NB4 (cell line): ENCODE measurements around the gene NR4A2.

Experiments used
- DNase-seq: peaks from one replicate; pipeline ENCODE4 v3.0.0; 2010; ENCODE audit warnings: low read depth
- H3K4me3 ChIP-seq: one replicate; pipeline ENCODE4 v1.5.1; 2011; ENCODE audit warnings: mild to moderate bottlenecking, low read depth, low read length, moderate library complexity
- MYC ChIP-seq: IDR thresholded peaks from 2 replicates; pipeline ENCODE4 v1.6.1; 2011; ENCODE audit warnings: low read depth, low read length
- POLR2A ChIP-seq: IDR thresholded peaks from 2 replicates; pipeline ENCODE4 v1.6.1; 2011; ENCODE audit warnings: mild to moderate bottlenecking; ENCODE audit not compliant: insufficient read length; ENCODE audit errors: extremely low read depth
- TF ChIP-seq, protein P1 (sequence below): IDR thresholded peaks from 2 replicates; pipeline ENCODE4 v1.6.1; 2011; ENCODE audit warnings: low read depth, low read length
- TF ChIP-seq, protein P2 (sequence below): IDR thresholded peaks from one replicate; pipeline ENCODE4 v1.5.1; 2012; ENCODE audit warnings: low read depth, low read length

The NR4A2 gene

DNA sequence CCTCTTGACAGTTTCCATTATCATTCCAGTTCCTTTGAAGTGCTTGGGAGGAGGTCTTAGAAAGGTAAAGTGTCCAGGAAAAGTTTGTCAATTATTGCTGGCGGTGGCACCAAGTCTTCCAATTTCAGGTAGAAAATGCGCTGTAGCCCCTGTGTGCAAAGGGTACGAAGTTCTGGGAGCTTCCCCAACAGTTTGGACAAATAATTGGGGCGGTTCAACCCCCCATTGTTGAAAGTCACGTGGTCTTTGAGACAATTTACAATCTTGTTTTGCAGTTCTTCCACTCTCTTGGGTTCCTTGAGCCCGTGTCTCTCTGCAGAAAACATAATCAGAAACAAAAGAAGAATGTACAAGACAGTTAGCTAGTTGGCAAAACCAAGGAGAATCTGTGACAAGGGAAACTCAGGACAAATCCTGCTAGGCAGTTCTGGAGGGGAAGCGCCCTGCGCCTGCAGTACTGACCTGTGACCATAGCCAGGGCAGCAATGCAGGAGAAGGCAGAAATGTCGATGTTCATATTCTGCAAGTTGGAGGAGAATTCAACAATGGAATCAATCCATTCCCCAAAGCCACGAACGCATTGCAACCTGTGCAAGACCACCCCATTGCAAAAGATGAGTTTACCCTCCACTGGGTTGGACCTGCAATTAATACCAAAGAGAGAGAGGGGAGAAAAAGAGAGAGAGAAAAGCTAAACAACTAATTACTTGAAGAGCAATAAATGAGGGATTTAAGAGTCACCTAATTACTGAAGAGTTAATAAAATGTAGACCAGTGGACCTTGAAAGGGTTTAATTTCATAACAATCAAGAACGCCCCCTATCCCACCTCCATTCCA lies 6.6 kb downstream of the NR4A2 start:
- TF ChIP-seq, protein P1, sequence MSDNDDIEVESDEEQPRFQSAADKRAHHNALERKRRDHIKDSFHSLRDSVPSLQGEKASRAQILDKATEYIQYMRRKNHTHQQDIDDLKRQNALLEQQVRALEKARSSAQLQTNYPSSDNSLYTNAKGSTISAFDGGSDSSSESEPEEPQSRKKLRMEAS = no peak
- TF ChIP-seq POLR2A = no peak
- TF ChIP-seq, protein P2, sequence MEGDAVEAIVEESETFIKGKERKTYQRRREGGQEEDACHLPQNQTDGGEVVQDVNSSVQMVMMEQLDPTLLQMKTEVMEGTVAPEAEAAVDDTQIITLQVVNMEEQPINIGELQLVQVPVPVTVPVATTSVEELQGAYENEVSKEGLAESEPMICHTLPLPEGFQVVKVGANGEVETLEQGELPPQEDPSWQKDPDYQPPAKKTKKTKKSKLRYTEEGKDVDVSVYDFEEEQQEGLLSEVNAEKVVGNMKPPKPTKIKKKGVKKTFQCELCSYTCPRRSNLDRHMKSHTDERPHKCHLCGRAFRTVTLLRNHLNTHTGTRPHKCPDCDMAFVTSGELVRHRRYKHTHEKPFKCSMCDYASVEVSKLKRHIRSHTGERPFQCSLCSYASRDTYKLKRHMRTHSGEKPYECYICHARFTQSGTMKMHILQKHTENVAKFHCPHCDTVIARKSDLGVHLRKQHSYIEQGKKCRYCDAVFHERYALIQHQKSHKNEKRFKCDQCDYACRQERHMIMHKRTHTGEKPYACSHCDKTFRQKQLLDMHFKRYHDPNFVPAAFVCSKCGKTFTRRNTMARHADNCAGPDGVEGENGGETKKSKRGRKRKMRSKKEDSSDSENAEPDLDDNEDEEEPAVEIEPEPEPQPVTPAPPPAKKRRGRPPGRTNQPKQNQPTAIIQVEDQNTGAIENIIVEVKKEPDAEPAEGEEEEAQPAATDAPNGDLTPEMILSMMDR = no peak
- no peak for TF ChIP-seq MYC
- no peak for DNase-seq
- H3K4me3 ChIP-seq = no peak overlapping the region

DNA sequence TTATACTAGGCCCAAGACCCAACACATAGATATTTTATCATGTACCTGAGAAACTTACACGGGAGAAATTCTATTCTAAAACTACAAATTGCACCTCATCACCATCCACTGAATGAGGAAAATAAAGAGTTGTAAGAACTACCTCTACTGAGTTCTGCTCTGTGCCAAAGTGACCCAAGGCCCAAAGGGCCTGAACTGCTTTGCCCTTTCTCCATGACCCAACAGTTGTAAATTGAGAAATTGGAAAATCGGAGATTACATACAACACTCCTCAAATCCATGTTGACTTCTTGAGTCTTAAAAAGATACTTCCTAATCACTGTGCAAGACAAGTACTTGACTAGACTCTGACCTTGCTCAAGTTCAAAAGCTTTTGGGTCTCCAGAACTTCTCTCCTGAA lies 8.8 kb downstream of the NR4A2 start:
- TF ChIP-seq POLR2A (no peak), MYC (no peak)
- TF ChIP-seq, protein P2 = no peak
- TF ChIP-seq, protein P1 = no peak
- DNase-seq = no peak
- H3K4me3 ChIP-seq = no peak overlapping the region

DNA sequence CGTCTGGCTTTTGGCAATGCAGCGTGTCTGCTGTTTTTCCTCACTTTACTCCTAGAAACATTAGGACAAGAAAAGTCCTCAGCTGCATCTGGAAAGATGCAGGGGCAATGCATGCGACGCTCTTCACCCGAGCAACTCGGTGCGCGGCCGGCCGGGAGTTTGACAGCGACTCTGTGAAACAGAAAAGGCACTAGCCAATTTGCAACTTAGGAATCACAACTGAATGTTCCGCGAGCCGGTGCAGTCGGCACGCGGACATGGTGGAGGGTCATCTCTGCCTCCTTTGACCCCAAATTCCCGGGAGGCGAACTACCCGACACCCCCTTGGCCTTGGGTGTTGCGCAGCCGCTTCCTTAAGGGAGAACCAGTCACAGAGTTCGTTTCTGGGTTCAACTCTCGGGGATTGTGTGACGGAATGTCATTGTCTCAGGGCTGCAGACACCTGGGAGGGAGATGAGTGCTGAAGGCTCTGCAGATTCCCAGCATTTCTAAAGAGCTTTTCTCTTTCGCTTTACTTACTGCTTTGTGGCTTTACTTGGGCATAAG lies 9.8 kb downstream of the NR4A2 start:
- no peak for DNase-seq
- TF ChIP-seq MYC = no peak
- no peak overlapping the region for H3K4me3 ChIP-seq

DNA sequence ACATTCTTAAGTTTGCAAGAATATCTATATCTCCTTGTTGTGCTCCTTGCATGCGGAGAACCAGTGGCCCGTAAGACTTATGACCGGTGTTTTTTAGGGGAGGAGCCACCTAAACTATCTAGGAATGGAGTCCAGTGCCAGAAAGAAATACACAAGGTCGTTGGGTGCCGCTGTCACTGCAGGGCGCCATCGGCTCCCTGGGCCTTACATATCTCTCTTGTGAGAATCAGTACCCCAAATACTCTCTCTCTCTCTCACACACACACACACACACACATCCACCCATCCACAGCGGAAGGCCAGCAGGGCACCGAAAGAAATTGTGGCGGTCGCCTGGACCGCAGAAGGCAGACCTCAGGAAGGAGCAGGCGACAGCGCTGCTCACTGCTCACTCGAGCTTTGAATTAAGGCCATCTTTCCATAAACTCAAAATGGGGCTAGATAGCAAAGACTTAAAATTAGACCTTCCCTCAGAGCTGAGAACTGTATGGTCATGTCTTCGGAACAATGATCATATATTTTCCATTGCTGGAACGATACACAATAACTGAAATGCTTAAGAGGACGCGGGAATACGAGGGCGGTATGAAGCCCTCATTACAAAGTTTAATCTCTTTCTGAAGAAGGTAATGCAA lies 10.4 kb downstream of the NR4A2 start:
- H3K4me3 ChIP-seq = no peak overlapping the region
- TF ChIP-seq POLR2A (no peak), MYC (no peak)
- TF ChIP-seq, protein P2 = no peak
- TF ChIP-seq, protein P1 = no peak
- no peak for DNase-seq

DNA sequence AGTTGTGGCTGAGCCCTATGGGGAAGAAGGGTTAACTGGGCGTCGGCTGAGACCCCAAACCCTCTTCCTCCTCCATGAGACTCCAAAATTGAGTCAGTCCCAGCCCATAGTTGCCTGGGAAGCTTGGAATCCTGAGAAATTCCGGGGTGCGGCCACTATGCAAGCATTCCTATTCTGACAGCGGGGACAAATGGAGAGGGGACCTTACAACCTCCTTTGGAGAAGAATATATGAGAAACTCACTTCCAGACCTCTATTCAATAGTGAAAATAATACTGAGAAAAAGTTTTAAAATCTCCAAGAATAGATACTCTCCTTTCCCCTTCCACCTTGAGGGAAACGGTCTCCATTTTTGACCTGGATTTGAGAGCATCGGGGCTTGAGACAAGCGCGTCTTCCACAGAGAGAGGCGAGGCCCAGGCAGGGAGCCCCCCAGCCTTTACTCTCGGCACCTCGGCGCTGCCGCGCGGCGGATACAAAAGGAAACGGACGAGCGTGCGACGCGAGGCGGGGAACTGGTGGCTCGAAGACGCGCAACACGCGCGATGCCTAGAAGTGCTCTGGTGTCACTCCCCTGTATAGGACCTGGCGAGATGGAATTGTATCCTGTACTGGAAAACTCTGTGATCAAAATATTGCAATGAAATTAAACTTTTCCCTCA lies 11.1 kb downstream of the NR4A2 start:
- DNase-seq = no peak
- no peak overlapping the region for H3K4me3 ChIP-seq
- no peak for TF ChIP-seq MYC
- no peak for TF ChIP-seq POLR2A
- TF ChIP-seq, protein P1 = no peak
- TF ChIP-seq, protein P2 = no peak
